HG03135 (cell line): Measurements from ENCODE around the gene SPTLC2.
A peak's percentile ranks its signal among the peaks of the same experiment; 100 is the strongest.

Experiments used
- ATAC-seq: cut with Tn5 transposase; IDR thresholded peaks from one replicate; pipeline ENCODE4 v1.9.1; 2021; ENCODE audit warnings: mild to moderate bottlenecking, moderate library complexity; ENCODE audit not compliant: unreplicated experiment

SPTLC2 gene

GRCh38 chr14:77474479-77475177, 141.8 kb downstream of the SPTLC2 start:
- no peak for ATAC-seq

DNA sequence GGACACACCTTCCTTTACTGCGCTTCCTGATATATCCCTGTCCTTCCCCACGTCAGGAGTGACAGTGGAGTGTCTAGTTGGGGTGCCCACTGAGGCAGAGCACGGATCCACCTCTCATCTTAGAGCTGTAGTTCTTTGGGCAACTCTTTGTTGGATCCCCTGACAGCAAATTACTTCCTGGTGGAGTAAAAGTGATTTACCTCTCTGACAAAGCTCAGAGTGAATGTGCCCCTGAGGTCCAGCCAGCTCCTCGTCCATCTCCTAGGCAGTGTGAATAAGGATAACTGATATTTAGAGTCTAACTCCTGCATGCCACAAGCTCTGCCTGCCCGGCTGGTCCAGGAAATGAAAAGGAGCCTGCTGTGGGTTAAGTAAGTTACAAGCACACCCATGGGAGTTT, 142.5 kb downstream of the SPTLC2 start:
- ATAC-seq: no peak

- ATAC-seq: no peak
Observed at GRCh38 chr14:77470224-77470870, 146.1 kb downstream of the SPTLC2 start.

DNA sequence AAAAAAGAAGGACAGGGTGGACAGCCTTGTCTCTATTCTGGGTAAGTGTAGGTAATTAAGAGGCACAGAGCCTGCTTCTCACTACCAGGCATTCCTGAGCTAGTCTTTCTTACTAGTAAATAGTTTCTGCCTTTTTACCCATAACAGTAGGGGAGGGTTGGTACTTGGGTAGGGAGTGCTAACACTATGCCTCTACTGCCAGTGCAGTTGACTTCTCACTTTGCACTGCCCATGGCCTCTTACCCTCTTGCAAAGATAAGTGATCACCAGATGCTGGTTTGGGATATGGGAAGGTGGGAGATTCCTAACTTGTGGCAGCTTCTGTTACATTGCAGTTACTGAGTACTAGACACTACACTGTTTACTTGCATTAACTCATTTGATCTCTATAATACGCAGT, 146.9 kb downstream of the SPTLC2 start:
- no peak for ATAC-seq

- no peak for ATAC-seq
Observed at GRCh38 chr14:77469067-77469505, 147.4 kb downstream of the SPTLC2 start.

DNA sequence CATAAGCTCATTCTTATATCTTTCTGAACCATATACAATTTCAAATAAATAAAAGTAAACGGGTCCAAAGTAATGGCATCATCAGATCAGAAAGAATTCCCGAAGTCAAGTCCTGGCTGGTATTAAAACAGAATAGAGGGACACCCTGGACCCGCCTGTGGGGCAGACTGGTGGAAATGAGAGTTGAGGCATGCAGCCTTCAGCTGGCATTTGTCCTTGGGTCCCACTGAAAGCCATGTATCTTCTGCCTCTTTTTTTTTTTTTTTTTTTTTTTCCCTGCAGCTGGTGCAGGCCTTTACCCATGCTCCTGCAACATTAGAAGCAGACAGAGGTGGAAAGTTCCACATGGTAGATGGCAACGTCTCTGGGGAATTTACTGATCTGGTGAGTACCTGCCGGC, 148.6 kb downstream of the SPTLC2 start:
- no peak for ATAC-seq

DNA sequence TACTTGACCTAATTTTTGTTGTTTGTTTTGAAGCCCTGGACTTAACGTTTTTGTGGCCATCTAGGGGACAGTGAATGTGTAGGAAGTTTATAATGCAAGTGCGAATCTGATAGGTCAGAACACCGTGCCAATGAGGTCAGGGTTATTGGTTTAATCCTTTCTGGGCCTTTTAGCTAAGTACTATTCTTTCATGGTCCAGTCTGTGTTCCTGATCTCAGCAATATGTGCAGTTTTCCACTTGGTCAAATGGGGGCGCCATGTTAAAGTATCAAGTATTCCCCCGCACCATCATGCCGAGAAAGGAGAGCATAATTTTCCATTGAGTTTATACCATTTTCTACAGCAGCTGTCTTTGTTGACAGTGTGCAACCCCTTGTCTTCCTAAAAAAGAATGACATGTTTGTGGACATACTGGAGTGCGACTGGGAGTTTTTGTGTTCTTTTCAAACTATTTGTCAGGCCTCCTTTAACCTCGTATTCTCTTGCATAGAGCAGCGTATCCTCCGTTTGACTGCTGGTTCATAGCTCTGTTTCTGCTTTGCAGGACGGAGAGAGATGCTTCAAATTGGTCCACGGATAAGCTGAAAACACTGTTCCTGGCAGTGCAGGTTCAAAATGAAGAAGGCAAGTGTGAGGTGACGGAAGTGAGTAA, 157.2 kb downstream of the SPTLC2 start:
- ATAC-seq: no peak

- ATAC-seq: peak; percentile 19
Observed at GRCh38 chr14:77458249-77458950, 158.0 kb downstream of the SPTLC2 start.

GRCh38 chr14:77457522-77458248, 158.8 kb downstream of the SPTLC2 start, which contains the start of the genes AHSA1 and VIPAS39:
Gene AHSA1, plus strand, starts transcription at chr14:77458093. Its CDS starts 97 bp downstream, at chr14:77458190.
Gene VIPAS39, minus strand, starts transcription at chr14:77457601. Its CDS starts 3,499 bp downstream, at chr14:77454102.
- peak; percentile 91 for ATAC-seq

GRCh38 chr14:77457115-77457521, 159.3 kb downstream of the SPTLC2 start:
- ATAC-seq: no peak
